Kidney (tissue), 14 donors: Measurements from ENCODE around the gene ICE2. TPM values are rescaled to one million over a fixed set of nuclear protein-coding genes. Genes with fewer than 3 reads are reported as not detected.

Experiments used
- DNase-seq, 5 donors: peaks; one replicate each; pipeline ENCODE4 v3.0.0-alpha.2; 2013 to 2020
- FAIRE-seq: peaks from 2 replicates; lab custom pipeline; 2012; peaks lifted over from hg19 to GRCh38; lab: Jason Lieb, UNC
- H3K27ac ChIP-seq, 2 donors: one replicate each; pipeline ENCODE4 v1.7.0; 2013; ENCODE audit warnings: low read depth in 2 of 2, low read length in 2 of 2, inconsistent platforms in 1 of 2
- H3K27me3 ChIP-seq: one replicate; pipeline ENCODE4 v1.7.1; 2013; ENCODE audit warnings: low read length, inconsistent platforms; ENCODE audit not compliant: control insufficient read depth, insufficient read depth
- H3K36me3 ChIP-seq, 3 donors: one replicate each; pipeline versions ENCODE4 v1.7.0 to v1.7.1; 2013; ENCODE audit warnings: low read length in 3 of 3, control low read depth in 1 of 3, inconsistent platforms in 1 of 3; ENCODE audit not compliant: insufficient read depth in 3 of 3, control insufficient read depth in 2 of 3
- H3K4me1 ChIP-seq, 3 donors: one replicate each; pipeline versions ENCODE4 v1.7.0 to v1.7.1; 2013; ENCODE audit warnings: low read length in 3 of 3, inconsistent platforms in 1 of 3, low read depth in 1 of 3; ENCODE audit not compliant: control insufficient read depth in 2 of 3, insufficient read depth in 2 of 3
- H3K4me3 ChIP-seq, 3 donors: one replicate each; pipeline versions ENCODE4 v1.7.0 to v1.8.1; 2013; ENCODE audit warnings: low read length in 3 of 3, control low read depth in 1 of 3, inconsistent platforms in 1 of 3
- H3K9ac ChIP-seq, 3 donors: one replicate each; pipeline versions ENCODE4 v1.7.0 to v1.7.1; 2013; ENCODE audit warnings: low read length in 3 of 3, control low read depth in 1 of 3, inconsistent platforms in 1 of 3
- H3K9me3 ChIP-seq, 3 donors: one replicate each; pipeline versions ENCODE4 v1.7.0 to v1.7.1; 2013; ENCODE audit warnings: low read length in 3 of 3, control low read depth in 1 of 3, inconsistent platforms in 1 of 3; ENCODE audit not compliant: control insufficient read depth in 2 of 3, insufficient read depth in 1 of 3
- CTCF ChIP-seq: IDR thresholded peaks from 3 replicates; pipeline ENCODE4 v1.5.1; 2012; ENCODE audit warnings: mild to moderate bottlenecking, moderate library complexity, borderline replicate concordance; ENCODE audit not compliant: insufficient read depth; ENCODE audit errors: extremely low read depth
- intact Hi-C: fragments of 100-400 bp; cut with DNase I; formaldehyde crosslinking; loops from one replicate; pipeline ENCODE4 v1.11.1; 2022
- polyA plus RNA-seq: library from polyadenylated mRNA; stranded (reverse); fragments of 350-450 nt; fragmentation: Illumina TruSeq; extraction: RNeasy Lipid Tissue Mini Kit (QIAGEN cat#74804); gene quantifications from one replicate; pipeline ENCODE4 v1.2.3, GENCODE V29; 2014; ENCODE audit warnings: low read depth, low replicate concordance; ENCODE audit not compliant: insufficient read depth
- total RNA-seq: library from RNA; stranded (reverse); fragmentation: NEBNext Ultra II Directional; extraction: Animal tissue kit (Norgen Biotek cat#: 25700); gene quantifications from one replicate; pipeline ENCODE4 v1.2.1, GENCODE V29; 2021
- donor health status: control.
- donor health status: control.
- donor health status: control.
- donor health status: control.
- donor health status: control.
- donor health status: DM: yes; HTN: yes; CAD: no.
- donor health status: Normal renal cell carcinoma (clear cell type).

ICE2 gene
- total and polyA plus RNA-seq, 2 donors from 2014 or later = 16.4 to 61.4 TPM

- no peak overlapping the region for H3K9ac ChIP-seq
- H3K27ac ChIP-seq = no peak overlapping the region
- no peak for DNase-seq
- H3K4me1 ChIP-seq = no peaks in the 10 kb centered on the region
- TF ChIP-seq CTCF = no peak
- no peak overlapping the region for H3K4me3 ChIP-seq
- intact Hi-C loops = no loop called here
- H3K9me3 ChIP-seq = no peaks in the 10 kb centered on the region
- no peak for FAIRE-seq
- H3K36me3 ChIP-seq = no peaks in the 10 kb centered on the region
- no peaks in the 10 kb centered on the region for H3K27me3 ChIP-seq
These were observed 36.8 kb downstream of the ICE2 start for GRCh38 chr15:60442031-60442650.

- Histone ChIP-seq H3K27me3 (no peaks in the 10 kb centered on the region), H3K4me1 (no peaks in the 10 kb centered on the region), H3K9ac (no peak overlapping the region), H3K4me3 (no peak overlapping the region), H3K27ac (no peak overlapping the region), H3K36me3 (no peaks in the 10 kb centered on the region), H3K9me3 (no peaks in the 10 kb centered on the region)
- DNase-seq (no peak), FAIRE-seq (no peak)
- intact Hi-C loops = no loop called here
- TF ChIP-seq CTCF = no peak
These were observed 37.6 kb downstream of the ICE2 start for GRCh38 chr15:60441331-60441730.

DNA sequence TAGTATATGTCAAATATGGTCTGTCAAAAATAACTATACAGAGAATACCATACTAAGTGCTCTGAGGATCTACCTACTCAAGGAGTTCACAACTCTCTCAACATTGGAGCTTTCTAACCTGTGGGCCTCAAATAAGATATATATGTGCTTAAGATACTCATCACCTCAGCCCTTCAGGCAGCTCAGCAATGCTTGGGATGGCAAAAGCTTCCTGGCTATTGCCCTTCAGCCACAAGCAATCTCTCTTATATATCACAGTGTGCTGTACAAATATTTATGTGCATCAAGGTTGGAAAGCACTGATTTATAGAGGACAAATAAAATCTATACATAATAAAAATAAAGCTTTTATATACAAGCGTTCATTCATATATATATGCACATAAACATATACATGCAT lies 40.3 kb downstream of the ICE2 start:
- FAIRE-seq (no peak), DNase-seq (no peak)
- Histone ChIP-seq H3K4me1 (no peaks in the 10 kb centered on the region), H3K4me3 (no peak overlapping the region), H3K9ac (no peak overlapping the region), H3K27ac (no peak overlapping the region), H3K27me3 (no peaks in the 10 kb centered on the region), H3K9me3 (no peaks in the 10 kb centered on the region), H3K36me3 (no peaks in the 10 kb centered on the region)
- no peak for TF ChIP-seq CTCF
- intact Hi-C loops = loop anchor here (10.0 kb wide), 1 partner anchor 84 kb away; no protein-coding TSS in a partner anchor

GRCh38 chr15:60428935-60429334 lies 50.0 kb downstream of the ICE2 start:
- H3K9ac ChIP-seq = no peak overlapping the region
- no peaks in the 10 kb centered on the region for H3K9me3 ChIP-seq
- H3K36me3 ChIP-seq = peaks cover 0 to 6% (median 0%) of the 10 kb centered on the region in 3 donors
- intact Hi-C loops = no loop called here
- H3K4me1 ChIP-seq = no peaks in the 10 kb centered on the region
- TF ChIP-seq CTCF = no peak
- H3K27ac ChIP-seq = no peak overlapping the region
- no peak for DNase-seq
- H3K27me3 ChIP-seq = no peaks in the 10 kb centered on the region
- FAIRE-seq = no peak
- no peak overlapping the region for H3K4me3 ChIP-seq
